Activated naive CD4-positive, alpha-beta T cell treated with anti-CD3 and anti-CD28 coated beads, Interleukin-2, amount 50 U/mL, for 16 hours (primary cell): ENCODE results near the gene TRDMT1.
"Not testable (repeated sequence)": the region's sequence is repeated elsewhere in the genome, so short reads cannot be mapped to it uniquely, and the experiment has no call there.

Experiments used
- DNase-seq: peaks from one replicate; pipeline ENCODE4 v3.0.0-alpha.2; 2020

TRDMT1 gene

GRCh38 chr10:17125206-17125893 is 76.1 kb downstream of the TRDMT1 start:
- no peak for DNase-seq

- DNase-seq: no peak
These were observed 77.5 kb downstream of the TRDMT1 start for GRCh38 chr10:17123961-17124360.

GRCh38 chr10:17122726-17123661 is 78.5 kb downstream of the TRDMT1 start:
- no peak for DNase-seq

GRCh38 chr10:17122052-17122451 is 79.4 kb downstream of the TRDMT1 start:
- no peak for DNase-seq

- no peak for DNase-seq
These were observed 80.8 kb downstream of the TRDMT1 start for GRCh38 chr10:17120694-17121093.

GRCh38 chr10:17119845-17120244 is 81.6 kb downstream of the TRDMT1 start:
- no peak for DNase-seq

- no peak for DNase-seq
These were observed 85.3 kb downstream of the TRDMT1 start for GRCh38 chr10:17116193-17116592.

- no peak for DNase-seq
These were observed 85.8 kb downstream of the TRDMT1 start for GRCh38 chr10:17115683-17116082.

- DNase-seq: not testable (repeated sequence)
These were observed 86.5 kb downstream of the TRDMT1 start for GRCh38 chr10:17114878-17115444.

GRCh38 chr10:17113889-17114540 is 87.5 kb downstream of the TRDMT1 start:
- no peak for DNase-seq

- no peak for DNase-seq
These were observed 88.1 kb downstream of the TRDMT1 start for GRCh38 chr10:17113346-17113745.

GRCh38 chr10:17112566-17112965 is 88.9 kb downstream of the TRDMT1 start:
- no peak for DNase-seq

GRCh38 chr10:17109475-17110207 is 91.8 kb downstream of the TRDMT1 start:
- DNase-seq: no peak

GRCh38 chr10:17109046-17109445 is 92.4 kb downstream of the TRDMT1 start:
- DNase-seq: no peak

- DNase-seq: no peak
These were observed 94.5 kb downstream of the TRDMT1 start for GRCh38 chr10:17106991-17107390.

GRCh38 chr10:17101910-17102266 is 99.6 kb downstream of the TRDMT1 start:
- no peak for DNase-seq

- no peak for DNase-seq
These were observed 100.1 kb downstream of the TRDMT1 start for GRCh38 chr10:17101257-17101909.

- DNase-seq: no peak
These were observed 100.9 kb downstream of the TRDMT1 start for GRCh38 chr10:17100586-17100985.

- DNase-seq: no peak
These were observed 103.5 kb downstream of the TRDMT1 start for GRCh38 chr10:17098012-17098411.
